Gastrocnemius medialis (tissue), 4 donors: Measurements from ENCODE around the gene PHF20.

Source experiments
- CTCF ChIP-seq, 5 experiments: fragments of 450-650 bp in 3 of 5; fragments of 200-600 bp in 2 of 5; sonication (generic) in 2 of 5; IDR thresholded peaks in 4 of 5; conservative IDR thresholded peaks in 1 of 5; 1 replicate in 4 of 5; 2 replicates in 1 of 5; pipeline ENCODE4 v1.5.1; 2016 to 2019; ENCODE audit warnings: antibody characterized with exemption in 5 of 5, mild to moderate bottlenecking in 3 of 5, moderate library complexity in 3 of 5
- POLR2A ChIP-seq, 2 donors: fragments of 450-650 bp; IDR thresholded peaks; one replicate each; pipeline ENCODE4 v1.6.1; 2017; ENCODE audit warnings: antibody characterized with exemption in 2 of 2, mild to moderate bottlenecking in 2 of 2, moderate library complexity in 2 of 2

- TF ChIP-seq CTCF (IDR thresholded peaks at IDR 0.05 in 4 of 5, conservative IDR thresholded peaks at IDR 0.05 in 1 of 5) (no peak), POLR2A (IDR thresholded peaks at IDR 0.05) (no peak)
Measured at GRCh38 chr20:35920523-35920922, 148.7 kb downstream of the PHF20 start.
